Pons (tissue), 1 donor: Measurements from ENCODE around the gene CYBC1.
"Not testable (repeated sequence)": the region's sequence is repeated elsewhere in the genome, so short reads cannot be mapped to it uniquely, and the experiment has no call there.

Experiments used
- DNase-seq: peaks from one replicate; pipeline ENCODE4 v3.0.0-alpha.2; 2016; ENCODE audit warnings: low spot score

The CYBC1 gene

GRCh38 chr17:82477934-82478333 is 27.4 kb upstream of the CYBC1 start:
- DNase-seq, result no peak

- no peak for DNase-seq
Observed at GRCh38 chr17:82475458-82475857, 24.9 kb upstream of the CYBC1 start.

GRCh38 chr17:82474223-82475010 is 23.9 kb upstream of the CYBC1 start:
- no peak for DNase-seq

GRCh38 chr17:82470065-82470464 is 19.5 kb upstream of the CYBC1 start:
- no peak for DNase-seq

- DNase-seq, result no peak
Observed at GRCh38 chr17:82468692-82469091, 18.1 kb upstream of the CYBC1 start.

GRCh38 chr17:82465023-82465603 is 14.6 kb upstream of the CYBC1 start:
- no peak for DNase-seq

GRCh38 chr17:82464567-82464929 is 14.0 kb upstream of the CYBC1 start:
- DNase-seq, result no peak

- no peak for DNase-seq
Observed at GRCh38 chr17:82463925-82464566, 13.5 kb upstream of the CYBC1 start.

GRCh38 chr17:82463391-82463790 is 12.8 kb upstream of the CYBC1 start:
- no peak for DNase-seq

- DNase-seq, result no peak
Observed at GRCh38 chr17:82461827-82462524, 11.4 kb upstream of the CYBC1 start.

- not testable (repeated sequence) for DNase-seq
Observed at GRCh38 chr17:82459936-82460335, 9.4 kb upstream of the CYBC1 start.

GRCh38 chr17:82458885-82459424 is 8.4 kb upstream of the CYBC1 start:
- no peak for DNase-seq

- peak; percentile 99 for DNase-seq
Observed at GRCh38 chr17:82458179-82458884, 7.8 kb upstream of the CYBC1 start, which contains the start of gene NARF. Gene NARF, plus strand, starts transcription at chr17:82458741. Its CDS starts 63 bp downstream, at chr17:82458804.

GRCh38 chr17:82457929-82458178 is 7.3 kb upstream of the CYBC1 start:
- peak; percentile 95 for DNase-seq

GRCh38 chr17:82457073-82457928 is 6.7 kb upstream of the CYBC1 start:
- peak; percentile 48 for DNase-seq

- DNase-seq, result not testable (repeated sequence)
Observed at GRCh38 chr17:82453706-82454105, 3.2 kb upstream of the CYBC1 start.

GRCh38 chr17:82453151-82453550 is 2.6 kb upstream of the CYBC1 start:
- not testable (repeated sequence) for DNase-seq

GRCh38 chr17:82452162-82452561 is 1.6 kb upstream of the CYBC1 start:
- DNase-seq, result no peak

- no peak for DNase-seq
Observed at GRCh38 chr17:82449883-82450356, 632 bp downstream of the CYBC1 start.

- DNase-seq, result no peak
Observed at GRCh38 chr17:82449131-82449882, 1.2 kb downstream of the CYBC1 start.
